GM18498 (cell line): ENCODE results near the gene DISP1.
"Not testable (repeated sequence)": the region's sequence is repeated elsewhere in the genome, so short reads cannot be mapped to it uniquely, and the experiment has no call there.

Experiments used
- ATAC-seq: cut with Tn5 transposase; IDR thresholded peaks from one replicate; pipeline ENCODE4 v1.9.1; 2021; ENCODE audit warnings: mild to moderate bottlenecking, moderate library complexity; ENCODE audit not compliant: unreplicated experiment

Gene DISP1

DNA sequence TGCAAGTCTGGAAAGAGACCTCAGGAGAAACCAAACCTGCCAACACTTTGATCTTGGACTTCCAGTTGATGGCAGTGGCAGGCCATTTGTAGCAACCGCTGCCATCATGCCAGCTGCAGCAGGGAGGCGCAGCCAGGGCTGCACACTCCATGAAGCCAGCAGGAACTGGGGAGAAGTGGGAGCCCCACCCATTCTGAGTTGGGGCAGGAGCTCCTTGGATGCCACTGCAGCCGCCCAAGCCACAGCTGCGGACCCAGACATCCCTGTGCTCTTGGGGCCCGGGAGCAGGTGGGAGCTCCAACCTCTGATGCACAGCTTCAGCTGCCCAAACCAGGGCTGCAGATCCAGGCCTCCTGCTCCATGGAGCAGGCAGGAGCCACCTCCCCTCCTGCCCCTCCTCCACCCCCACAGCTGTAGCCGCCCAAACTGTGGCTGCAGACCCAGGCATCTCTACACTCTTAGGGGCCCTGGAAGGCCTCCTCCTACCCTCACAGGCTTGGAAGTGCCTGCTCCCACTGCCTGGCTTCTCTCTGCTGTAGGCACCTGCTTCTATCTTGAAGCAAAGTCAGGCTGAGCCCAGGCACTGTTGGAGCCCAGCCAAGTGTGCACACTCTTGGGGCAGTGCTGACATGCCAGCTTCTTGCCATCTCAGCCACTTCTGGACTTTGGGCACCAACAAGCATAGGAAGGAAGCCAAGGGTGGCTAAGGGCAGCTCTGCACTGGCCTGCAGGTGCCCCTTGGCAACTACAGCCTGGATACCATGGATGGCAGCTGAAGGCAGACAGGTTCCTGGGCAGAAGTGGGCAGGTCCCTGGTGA is 20.0 kb upstream of the DISP1 start:
- ATAC-seq, result no peak

DNA sequence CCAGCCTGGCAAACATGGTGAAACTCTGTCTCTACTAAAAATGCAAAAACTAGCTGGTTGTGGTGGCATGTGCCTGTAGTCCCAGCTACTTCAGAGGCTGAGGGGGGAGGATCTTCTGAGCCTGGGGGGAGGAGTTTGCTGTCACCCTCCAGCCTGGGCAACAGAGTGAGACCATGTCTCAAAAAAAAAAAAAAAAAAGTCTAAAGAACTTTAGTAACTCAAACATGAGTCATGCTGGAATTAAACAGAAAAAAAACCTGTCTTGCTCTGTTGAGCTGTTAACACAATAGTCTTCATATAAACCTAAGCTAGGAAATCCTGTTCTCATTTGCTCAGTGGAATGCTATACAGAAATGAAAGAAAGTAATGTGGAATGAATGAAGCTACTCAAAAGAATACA is 16.7 kb upstream of the DISP1 start:
- ATAC-seq, result no peak

DNA sequence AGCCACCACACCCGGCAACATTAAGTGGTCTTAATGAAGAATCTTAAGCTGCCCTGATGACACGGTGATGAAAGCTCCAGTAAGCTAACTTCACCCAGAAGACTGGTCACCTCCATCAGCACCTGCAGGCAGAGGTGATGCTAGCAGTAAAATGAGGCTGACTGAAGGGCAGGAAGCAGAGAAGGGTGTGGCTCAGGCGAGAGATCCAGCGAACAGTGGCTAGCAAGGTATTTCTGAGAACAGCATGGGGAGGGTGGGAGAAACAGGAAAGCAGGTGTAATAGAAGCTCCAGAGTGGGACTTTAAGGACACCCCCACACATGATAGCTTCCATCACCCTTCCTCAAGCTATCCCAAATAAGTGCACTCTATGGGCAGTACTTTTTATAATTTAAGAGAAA is 15.9 kb upstream of the DISP1 start:
- ATAC-seq, result no peak

DNA sequence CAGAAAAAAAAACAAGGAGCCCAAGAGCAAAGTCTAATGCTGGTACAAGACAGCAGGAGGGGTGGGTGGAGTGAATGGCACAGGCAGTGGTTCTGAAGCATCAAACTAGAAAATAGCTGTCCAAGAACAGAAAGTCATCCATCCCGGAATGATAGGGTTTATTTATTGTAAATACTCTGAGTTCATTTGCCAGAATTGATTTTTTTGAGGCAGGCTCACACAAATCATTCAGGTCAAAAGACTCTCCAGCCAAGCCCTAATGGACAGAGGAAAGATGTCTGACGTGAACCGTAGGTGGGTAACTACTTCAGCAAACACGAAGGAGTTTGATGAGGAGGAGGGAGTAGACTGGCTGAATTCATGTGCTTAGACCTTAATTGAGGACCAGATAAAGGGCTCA is 13.8 kb upstream of the DISP1 start:
- ATAC-seq, result no peak

DNA sequence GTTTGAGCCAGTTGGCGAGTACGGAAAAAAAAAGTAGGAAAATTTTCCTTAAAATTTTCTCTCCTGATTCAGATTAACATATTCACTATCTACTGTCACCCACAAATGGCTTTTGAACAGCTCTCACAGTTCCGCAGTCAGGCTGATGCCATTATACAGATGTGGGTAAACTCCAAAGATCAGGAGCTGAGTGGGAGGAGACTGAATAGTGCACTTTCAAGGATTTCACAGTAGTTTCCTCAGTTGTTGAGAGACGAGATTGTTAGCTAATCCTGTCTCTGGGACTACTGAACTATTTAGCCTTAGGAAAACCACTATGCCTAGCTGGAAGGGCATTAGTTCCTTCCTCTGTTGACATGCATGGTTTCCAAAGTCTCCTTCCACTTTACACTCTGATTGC is 3.2 kb upstream of the DISP1 start:
- ATAC-seq, result no peak

DNA sequence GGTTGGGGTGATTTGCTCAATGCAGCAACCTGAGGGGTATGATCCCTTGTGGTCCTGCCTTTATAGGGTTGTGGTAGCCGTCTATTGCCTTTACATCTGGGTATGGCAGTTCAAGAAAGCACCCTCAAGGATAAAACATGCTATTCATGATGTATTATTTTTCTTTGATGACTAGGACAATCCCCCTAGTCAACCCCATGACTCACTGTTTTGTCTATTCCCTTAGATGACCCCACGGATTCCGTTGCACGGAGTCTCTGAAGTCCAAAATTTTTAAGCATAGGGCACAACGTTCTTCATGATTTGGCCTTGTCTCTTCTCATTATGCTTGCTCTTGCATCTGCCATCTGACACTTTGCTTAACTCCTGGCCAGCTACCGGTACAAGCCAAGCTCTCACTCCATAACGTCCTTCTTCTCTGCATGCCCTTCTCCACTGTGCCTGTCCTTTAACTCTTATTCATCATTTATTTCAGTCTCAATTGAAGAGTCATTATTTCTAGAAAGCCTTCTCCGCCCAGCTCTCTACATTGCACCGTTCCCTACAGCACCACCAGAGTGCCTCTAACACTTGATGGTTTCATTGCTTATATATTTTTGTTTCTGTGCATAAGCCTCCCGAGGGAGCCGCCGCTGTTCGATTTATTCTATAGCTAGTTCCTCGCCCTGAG is 838 bp upstream of the DISP1 start:
- ATAC-seq, result no peak

DNA sequence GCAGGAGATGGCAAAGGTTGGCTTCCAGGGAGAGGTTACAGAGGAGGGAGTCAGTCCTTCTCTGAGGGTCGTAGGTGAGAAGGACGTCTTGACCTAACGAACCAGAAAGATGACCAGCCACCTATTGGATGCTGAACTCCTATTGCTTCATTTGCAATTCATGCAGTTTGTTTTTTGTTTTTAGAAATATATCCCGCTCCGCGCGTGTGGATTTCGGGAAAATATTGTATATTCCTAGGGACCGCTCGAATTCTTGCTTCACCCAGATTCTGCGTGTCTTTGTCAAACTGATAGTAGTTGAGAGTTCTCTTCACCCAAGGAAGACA is 564 bp downstream of the DISP1 start:
- no peak for ATAC-seq

DNA sequence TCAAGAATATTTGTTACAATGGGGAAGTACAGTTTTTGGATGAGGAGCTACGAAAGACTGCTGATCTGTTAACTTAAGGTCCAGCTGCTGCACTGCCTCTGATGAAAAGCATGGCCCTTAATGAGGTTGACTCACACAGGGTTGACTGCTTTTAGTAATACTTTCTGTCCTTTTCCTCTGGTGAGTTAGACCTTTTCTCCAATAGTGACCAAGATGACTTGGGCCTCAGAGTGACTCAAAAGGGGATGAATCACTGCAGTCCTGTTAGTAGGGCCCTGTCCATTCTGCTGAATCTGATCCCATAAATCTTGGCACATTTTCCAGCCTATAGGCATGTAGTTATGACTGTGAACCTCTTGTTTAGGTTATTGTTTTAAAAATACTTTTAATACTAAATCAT is 2.7 kb downstream of the DISP1 start:
- ATAC-seq, result no peak

DNA sequence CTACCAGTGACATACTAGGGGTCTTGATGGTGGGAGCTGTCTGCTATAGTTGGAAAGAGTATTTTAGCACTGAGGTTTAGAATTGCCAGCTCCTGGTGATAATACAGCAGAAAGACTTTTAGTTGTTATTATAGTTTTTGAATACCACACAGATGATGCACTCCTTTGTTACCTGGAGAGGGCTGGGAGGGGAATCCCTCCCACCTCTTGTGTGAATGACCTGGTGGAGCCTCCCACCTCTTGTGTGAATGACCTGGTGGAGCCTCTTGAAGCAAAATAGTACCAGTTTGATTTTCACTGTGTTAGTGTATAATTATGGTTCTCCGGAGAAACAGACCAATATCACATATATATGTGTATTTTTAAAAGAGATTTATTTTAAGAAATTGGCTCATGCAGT is 3.3 kb downstream of the DISP1 start:
- ATAC-seq, result no peak

DNA sequence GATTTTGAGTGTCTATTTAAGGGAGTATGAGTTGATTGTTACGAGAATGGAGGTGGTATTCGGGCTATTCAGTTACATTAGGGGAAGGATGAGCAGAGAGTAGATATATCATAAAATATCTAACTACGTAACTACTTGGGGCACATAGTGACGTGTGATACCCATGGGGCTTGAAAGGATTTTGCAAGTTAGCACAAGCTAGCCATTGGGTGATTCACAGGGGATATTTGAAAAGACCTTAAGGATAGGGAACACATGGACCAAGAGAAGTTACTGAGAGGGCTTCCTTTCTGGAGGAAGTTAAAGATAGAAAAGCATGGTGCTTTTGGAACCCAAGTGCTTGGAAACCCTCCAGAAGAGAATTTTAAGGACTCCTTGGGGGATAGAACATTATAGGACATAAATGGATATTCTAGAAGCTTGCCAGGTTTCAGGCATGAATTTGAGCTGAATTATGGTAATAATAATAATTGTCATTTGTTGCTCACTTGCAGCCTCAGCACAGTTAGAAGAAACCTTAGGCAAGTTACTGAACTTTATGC is 5.4 kb downstream of the DISP1 start:
- no peak for ATAC-seq

DNA sequence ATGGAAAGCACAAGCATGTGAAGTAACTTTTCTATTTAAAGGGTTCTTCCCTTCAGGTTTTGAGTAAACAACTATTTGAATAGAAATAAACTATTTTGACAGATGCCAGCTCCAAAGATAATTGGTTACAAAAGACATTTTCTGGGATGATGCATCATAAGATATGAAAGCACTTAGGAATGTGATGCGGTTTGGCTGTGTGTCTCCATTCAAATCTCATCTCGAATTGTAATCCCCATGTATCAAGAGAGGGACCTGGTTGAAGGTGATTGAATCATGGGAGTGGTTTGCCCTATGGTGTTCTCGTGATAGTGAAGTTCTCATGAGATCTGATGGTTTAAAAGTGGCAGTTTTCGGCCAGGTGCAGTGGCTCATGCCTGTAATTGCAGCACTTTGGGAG is 6.4 kb downstream of the DISP1 start:
- ATAC-seq, result no peak

DNA sequence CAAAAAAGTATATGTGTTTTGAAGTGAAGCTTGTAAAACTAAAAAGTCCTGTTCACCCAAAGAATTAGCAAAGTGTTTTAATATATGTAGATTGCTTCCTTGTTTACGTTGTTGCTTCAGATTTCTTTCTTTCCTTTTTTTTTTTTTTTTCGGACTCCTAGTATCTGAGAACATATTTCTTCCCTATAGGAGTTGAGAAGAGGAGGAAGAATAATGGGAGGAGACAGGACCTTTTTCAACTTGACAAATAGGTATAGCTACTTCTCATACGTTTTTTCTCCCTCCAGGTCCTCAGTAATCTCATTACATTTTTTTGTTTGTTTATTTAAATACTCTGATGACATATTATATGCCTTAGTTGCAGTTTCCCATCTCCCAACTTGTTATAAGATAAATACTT is 8.9 kb downstream of the DISP1 start:
- ATAC-seq, result no peak

DNA sequence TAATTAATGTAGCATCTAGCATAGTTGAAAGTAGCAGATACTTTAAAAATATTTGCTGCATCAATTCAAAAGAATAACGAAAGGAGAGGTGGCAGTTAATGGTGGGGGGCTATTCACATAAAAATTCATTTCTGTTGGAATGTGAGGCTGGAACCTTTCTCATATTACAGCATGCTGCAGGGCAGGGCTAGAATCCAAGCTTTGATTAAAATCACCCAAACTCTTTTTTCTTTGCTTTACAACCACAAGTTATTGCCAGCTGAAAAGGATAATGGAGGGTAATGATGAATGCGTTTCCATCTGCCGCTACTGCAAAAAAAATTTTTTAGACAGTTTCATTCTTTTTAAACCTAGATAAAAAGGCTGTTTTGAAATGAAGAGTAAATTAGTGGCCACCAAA is 9.8 kb downstream of the DISP1 start:
- no peak for ATAC-seq

DNA sequence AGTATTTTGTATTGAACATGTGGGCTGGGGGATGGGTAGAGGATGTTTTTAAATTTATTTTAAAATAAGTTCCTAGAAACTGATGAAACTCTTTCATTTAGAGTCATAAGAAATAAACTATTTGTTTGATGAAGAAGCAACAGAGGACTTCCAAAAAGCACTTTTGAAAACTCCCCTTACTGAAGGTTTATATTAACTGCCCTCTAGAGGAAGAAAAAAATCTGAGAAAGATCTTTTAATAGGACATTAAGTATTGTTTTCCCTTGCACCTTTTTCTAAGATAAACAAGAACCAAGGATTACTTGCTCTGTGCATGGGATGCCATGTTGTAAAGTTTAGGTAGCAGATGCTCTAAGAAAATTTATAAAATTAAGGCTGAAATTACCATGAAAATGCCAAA is 14.1 kb downstream of the DISP1 start:
- ATAC-seq, result no peak

DNA sequence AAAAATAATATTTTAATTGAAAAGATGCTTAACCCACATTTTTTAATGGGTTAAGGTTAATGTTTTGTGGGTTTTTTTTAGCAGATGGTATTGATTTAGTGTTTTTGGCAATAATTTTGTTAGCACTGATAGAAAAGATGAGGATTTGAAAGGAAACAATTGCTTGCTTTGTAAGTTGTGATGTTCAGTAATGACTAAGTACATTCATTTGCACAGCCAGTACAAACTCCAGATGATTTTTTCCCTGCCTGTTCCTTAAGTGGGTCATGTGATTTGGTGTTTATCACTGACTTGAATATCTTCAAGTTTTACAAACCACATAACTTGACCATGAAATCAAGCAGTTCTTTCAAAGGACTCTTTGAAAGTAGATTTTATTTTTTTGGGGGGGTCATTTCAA is 15.0 kb downstream of the DISP1 start:
- ATAC-seq, result no peak

DNA sequence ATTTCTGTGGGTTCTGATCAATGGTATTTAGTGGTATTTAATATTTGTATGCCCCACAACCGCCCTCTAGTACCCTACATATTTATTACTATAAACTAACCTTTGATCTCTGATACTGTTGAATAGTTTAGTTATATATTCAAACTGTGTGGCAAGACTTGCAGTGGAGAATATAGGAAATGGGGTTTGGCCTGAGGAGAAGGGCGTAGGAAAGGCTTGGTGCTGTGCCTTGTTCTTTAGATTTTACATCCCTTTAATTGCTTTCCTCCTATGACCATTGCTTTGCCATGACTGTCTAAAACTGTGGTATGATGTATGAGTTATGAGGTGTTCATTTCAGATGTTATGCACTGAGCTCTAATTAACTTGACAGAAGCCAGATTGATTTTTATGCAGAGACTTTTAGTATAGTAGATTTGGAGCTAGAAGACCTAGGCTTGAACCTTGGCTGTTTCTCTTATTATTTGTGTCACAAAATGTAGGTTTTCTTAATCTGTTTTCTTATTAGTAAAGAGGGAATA is 18.6 kb downstream of the DISP1 start:
- no peak for ATAC-seq

DNA sequence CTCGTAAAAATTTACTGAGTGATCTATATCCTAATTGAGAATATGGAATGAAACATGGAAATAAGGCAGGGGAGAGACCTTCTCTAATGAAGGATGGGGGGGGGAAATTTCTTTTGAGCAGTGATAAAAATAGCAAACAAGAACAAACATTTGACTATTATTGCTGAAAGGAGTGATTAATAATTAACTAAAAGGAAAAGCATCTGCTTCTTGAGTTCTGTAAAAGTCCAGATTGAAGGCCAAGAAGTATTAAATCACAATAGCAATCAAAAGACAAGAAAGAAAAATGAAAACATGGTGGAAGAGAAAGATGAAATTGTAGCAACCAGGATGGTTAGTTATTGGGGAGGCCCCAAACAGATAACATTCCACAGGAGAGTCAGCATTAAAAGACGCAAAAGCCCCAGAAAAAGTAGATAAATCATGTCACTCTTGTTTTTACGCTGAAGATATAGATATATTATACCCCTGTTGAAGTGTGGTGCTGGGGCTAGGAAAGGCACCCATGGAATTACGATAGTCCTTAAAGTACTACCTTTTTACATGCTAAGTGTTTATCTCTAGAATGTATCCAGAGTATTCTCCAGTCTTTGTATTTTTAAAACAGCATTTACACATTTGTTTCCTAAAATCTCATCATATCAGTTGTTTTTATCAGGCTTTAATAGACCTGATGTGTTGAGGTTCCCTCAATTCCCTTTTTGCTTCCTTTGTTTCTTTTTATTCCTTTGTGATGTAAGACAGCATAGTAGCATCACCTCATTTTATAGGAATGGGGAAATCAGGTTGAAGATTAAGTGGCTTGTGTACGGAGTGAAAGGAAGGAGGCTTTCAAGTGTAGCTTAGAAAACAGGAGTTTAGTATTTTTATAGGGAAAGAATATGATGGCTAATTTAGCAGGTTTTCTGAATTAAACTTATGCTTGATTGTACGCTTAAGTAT is 28.9 kb downstream of the DISP1 start:
- ATAC-seq, result no peak

DNA sequence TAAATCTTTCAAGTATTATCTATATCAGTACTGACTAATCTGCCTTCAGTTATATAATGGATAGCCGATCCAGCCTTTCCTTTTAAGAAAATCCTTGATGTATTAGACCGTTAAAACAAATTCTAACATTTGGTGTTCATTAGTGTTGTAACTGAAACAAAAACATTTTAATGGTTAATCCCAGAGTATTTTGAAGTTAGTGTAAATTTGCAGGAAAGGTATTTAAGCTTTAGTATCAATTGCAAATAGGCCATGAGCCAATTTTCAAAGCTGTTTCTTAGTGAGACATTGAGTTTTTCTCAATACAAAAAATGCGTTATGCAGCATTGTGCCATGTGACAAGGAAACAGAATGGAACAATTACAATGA is 29.6 kb downstream of the DISP1 start:
- no peak for ATAC-seq

DNA sequence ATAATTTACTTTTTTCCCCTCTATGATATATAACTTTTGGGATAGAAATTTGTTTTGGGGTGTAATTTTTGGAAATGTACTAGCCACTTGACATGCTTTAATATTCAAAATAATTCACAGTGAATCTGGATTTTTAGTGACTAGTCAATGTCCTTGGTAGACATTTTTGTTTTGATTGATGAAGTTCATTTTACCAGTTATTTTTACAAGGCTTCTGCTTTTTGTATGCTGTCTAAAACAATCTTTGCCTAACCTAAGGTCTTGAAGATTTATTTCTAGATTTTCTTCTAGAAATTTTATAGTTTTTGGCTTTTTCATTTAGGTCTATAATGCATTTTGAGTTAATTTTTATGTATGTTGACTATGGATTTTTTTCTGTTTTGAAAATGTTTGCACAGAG is 30.9 kb downstream of the DISP1 start:
- ATAC-seq, result no peak

DNA sequence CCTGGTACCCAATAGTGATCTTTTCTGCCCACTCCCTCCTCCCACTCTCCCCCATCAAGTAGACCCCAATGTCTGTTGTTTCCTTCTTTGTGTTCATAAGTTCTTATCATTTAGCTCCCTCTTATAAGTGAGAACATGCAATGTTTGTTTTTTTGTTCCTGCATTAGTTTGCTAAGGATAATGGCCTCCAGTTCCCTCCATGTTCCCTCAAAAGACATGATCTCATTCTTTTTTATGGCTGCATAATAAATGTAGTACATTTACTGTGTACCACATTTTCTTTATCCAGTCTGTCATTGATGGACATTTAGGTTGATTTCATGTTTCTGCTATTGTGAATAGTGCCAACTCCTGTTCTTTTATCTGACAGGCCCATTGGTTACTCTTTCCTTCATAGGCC is 35.7 kb downstream of the DISP1 start:
- not testable (repeated sequence) for ATAC-seq

DNA sequence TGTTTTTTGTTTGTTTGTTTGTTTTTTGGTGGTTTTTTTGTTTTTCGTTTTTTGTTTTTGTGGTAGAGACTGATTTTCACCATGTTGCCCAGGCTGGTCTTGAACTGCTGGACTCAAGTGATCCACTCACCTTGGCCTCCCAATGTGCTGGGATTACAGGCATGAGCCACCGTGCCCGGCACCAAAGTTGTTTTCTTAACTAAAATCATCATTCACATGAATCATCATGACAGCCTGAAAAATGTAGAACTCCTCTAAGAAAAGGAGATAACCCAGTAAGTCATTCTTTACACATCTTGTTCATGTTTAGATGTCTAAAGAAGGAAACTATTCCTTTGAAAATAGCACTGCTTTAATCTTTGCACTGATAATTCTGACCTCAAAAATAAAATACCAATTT is 37.5 kb downstream of the DISP1 start:
- no peak for ATAC-seq
